Measurements from ENCODE around the gene DOLPP1. TPM values are rescaled to one million over a fixed set of nuclear protein-coding genes. Genes with fewer than 3 reads are reported as not detected.

DOLPP1 gene
- total and polyA plus RNA-seq, 2 of the 8 experiments (the other 6 are each of a cell fraction or from before 2014, with no cell fraction given) = 36.0 to 45.3 TPM

DNA sequence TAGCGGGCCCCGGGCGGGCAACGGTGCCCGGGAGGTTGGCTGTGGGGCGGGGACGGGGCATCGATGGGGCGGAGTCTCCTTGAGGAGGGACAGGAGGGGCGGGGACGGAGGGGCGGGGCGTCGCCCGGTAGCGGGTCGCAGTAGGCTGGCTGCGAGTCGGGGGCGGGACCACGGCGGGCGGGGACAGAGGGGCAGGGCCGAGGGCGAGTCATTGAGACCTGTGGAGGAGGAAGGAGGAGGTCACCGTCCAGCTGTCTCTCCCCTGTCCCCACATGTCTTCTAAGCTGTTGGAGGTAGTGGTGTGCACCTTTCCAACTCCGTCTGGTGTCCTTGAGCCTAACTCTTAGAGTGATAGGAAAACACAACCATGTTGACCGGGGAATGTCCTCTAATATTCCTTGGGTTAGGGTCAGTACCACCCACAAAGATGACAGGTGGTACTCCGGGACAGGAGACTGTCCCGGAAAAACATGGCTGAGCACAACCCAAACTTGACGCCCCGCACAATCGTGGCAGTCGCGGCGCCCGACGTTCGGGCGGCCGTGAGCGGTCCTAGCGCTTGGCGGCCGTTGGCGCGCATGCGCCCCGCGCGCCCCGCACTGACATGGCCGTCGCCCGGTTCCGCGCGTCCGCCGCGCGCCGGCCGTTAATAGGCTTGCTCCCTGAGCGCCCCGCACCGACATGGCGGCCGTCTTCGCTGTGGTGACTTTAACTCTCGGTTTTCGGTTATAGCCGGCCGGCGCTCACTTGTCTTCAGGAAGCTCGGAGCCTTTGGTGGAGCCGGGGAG lies 30.0 kb downstream of the DOLPP1 start, which contains the start of the genes CRAT and PTPA:
CRAT (minus strand) TSS at position 54 of the 788 bp plus-strand sequence. CDS start 284 bp downstream, outside the sequence.
PTPA (plus strand) TSS at position 676 of the 788 bp plus-strand sequence. CDS start 186 bp downstream, outside the sequence.
- POLR2A ChIA-PET (ENCODE audit: partially characterized antibody) = interaction anchor here (0.6 to 4.3 kb wide), 9 partner anchors 10 to 83 kb away, joined by 3 to 21 read pairs (median 5); partner anchors contain the start of gene SH3GLB2
- Histone ChIP-seq H3K27ac (ENCODE audit: low read depth, low read length) (peak within 1 kb of the TSS; percentile 95), H3K36me3 (ENCODE audit: control insufficient read depth in 2 of 4, insufficient read depth in 4 of 4, low read length in 3 of 4) (no peaks in the 10 kb centered on the region), H4K20me1 (replicated peaks in 1 of 2; ENCODE audit: control insufficient read depth in 1 of 2, insufficient read depth in 2 of 2, low read length in 2 of 2) (peaks cover 0 to 2% of the 10 kb centered on the region in 2 experiments), H3K14ac (ENCODE audit: insufficient read length) (no peak within 1 kb of the TSS), H3K27me3 (replicated peaks in 1 of 4; ENCODE audit: control insufficient read depth in 3 of 4, extremely low read depth in 1 of 4, insufficient read depth in 3 of 4, low read length in 3 of 4) (peaks cover 0 to 15% (median 13%) of the 10 kb centered on the region in 4 experiments; a peak in 5 of 7 replicates), H3K79me2 (ENCODE audit: control insufficient read depth in 1 of 2, insufficient read depth in 2 of 2, low read length in 2 of 2) (peaks cover 0 to 40% of the 10 kb centered on the region in 2 experiments; a peak in 3 of 4 replicates), H3K4ac (replicated peaks; ENCODE audit: insufficient read length, low read depth, low read length) (peak within 1 kb of the TSS; percentile 94), H3K18ac (ENCODE audit: extremely low read depth, low read length) (peak within 1 kb of the TSS; percentile 99), H3K4me1 (replicated peaks in 1 of 4; ENCODE audit: control insufficient read depth in 3 of 4, insufficient read depth in 4 of 4, low read length in 3 of 4) (peaks cover 0 to 5% (median 3%) of the 10 kb centered on the region in 4 experiments; a peak in 3 of 7 replicates), H3K4me3 (ENCODE audit: extremely low read depth in 1 of 4, insufficient read depth in 2 of 4, low read depth in 3 of 4, low read length in 4 of 4) (peak within 1 kb of the TSS; percentile 75 to 95 (median 89)), H2BK5ac (ENCODE audit: low read depth, low read length) (peak within 1 kb of the TSS; percentile 96), H4K5ac (ENCODE audit: insufficient read length, low read depth, low read length) (peak within 1 kb of the TSS; percentile 99), H2BK120ac (replicated peaks; ENCODE audit: low read depth, low read length) (peak within 1 kb of the TSS; percentile 78), H3K56ac (replicated peaks; ENCODE audit: insufficient read length, low read depth, low read length) (peak within 1 kb of the TSS; percentile 99), H3K4me2 (ENCODE audit: insufficient read depth in 1 of 2, low read depth in 2 of 2, low read length in 2 of 2) (peak within 1 kb of the TSS; percentile 84 to 99), H3K9ac (replicated peaks in 1 of 4; ENCODE audit: extremely low read depth in 1 of 4, low read depth in 3 of 4, low read length in 3 of 4) (peak within 1 kb of the TSS; percentile 55 to 94 (median 94)), H4K91ac (replicated peaks; ENCODE audit: insufficient read length, low read length) (peak within 1 kb of the TSS; percentile 96), H2AFZ (ENCODE audit: low read length) (peak within 1 kb of the TSS; percentile 66; the same call in 1 of the 2 replicates), H3K79me1 (ENCODE audit: low read depth, low read length) (peaks cover 4% of the 10 kb centered on the region), H3K23ac (ENCODE audit: insufficient read length) (no peak within 1 kb of the TSS), H3K9me3 (ENCODE audit: insufficient read depth in 2 of 2, low read depth in 1 of 2, low read length in 1 of 2) (no peaks in the 10 kb centered on the region), H4K8ac (ENCODE audit: extremely low read depth, insufficient read depth, low read length) (peak within 1 kb of the TSS; percentile 99), H2BK12ac (ENCODE audit: low read depth, low read length) (peak within 1 kb of the TSS; percentile 94), H2AK5ac (ENCODE audit: low read depth, low read length) (no peak within 1 kb of the TSS), H3K23me2 (ENCODE audit: low read depth, low read length) (peaks cover 10% of the 10 kb centered on the region), H2BK20ac (ENCODE audit: low read length) (no peak within 1 kb of the TSS), H2BK15ac (ENCODE audit: low read length) (no peak within 1 kb of the TSS)
- 1% methylated on average over 22 of the region's 77 CpGs; no CpG with 5 or more reads in 1 of the 2 experiments for WGBS, 2 experiments (ENCODE audit: extremely low coverage in 1 of 2, insufficient coverage in 1 of 2, insufficient read length in 1 of 2, insufficient replicate concordance in 2 of 2, low coverage in 1 of 2, low lambda C conversion rate in 2 of 2, missing lambda C conversion rate in 1 of 2)
- CTCF ChIA-PET (ENCODE audit: partially characterized antibody) = interaction anchor here (0.6 to 9.7 kb wide), 2 partner anchors 20 to 159 kb away, joined by 6 to 64 read pairs; no protein-coding TSS in a partner anchor
- no peak for FAIRE-seq
- DNase-seq (ENCODE audit: low read depth in 1 of 2, low spot score in 2 of 2) = peak; percentile 84 to 93
- TF ChIP-seq CREB1 (IDR thresholded peaks at IDR 0.05) (peak; percentile 62), SP2 (IDR thresholded peaks at IDR 0.05; ENCODE audit: low read length) (no peak), ASH2L (IDR thresholded peaks at IDR 0.05; ENCODE audit: low read length) (peak; percentile 8), SP1 (IDR thresholded peaks at IDR 0.05; ENCODE audit: low read depth, low read length) (no peak), POLR2A (IDR thresholded peaks at IDR 0.05; ENCODE audit: control extremely low read depth in 1 of 2, low read depth in 2 of 2, low read length in 2 of 2) (peak in 1 of 2 experiments; percentile 76; a peak in 2 of 3 replicates), RAD21 (IDR thresholded peaks at IDR 0.05 in 1 of 2, conservative IDR thresholded peaks at IDR 0.05 in 1 of 2; ENCODE audit: low read depth in 2 of 2, low read length in 2 of 2) (no peak), HDAC6 (IDR thresholded peaks at IDR 0.05; ENCODE audit: low read depth, low read length) (no peak), YY1 (IDR thresholded peaks at IDR 0.05; ENCODE audit: low read depth, low read length) (peak; percentile 99), CEBPB (IDR thresholded peaks at IDR 0.05; ENCODE audit: low read depth, low read length) (no peak), CBX8 (IDR thresholded peaks at IDR 0.05; ENCODE audit: borderline replicate concordance, low read depth, low read length) (no peak), SRF (IDR thresholded peaks at IDR 0.05; ENCODE audit: low read depth, low read length) (no peak)
- TF ChIP-seq, protein P1, sequence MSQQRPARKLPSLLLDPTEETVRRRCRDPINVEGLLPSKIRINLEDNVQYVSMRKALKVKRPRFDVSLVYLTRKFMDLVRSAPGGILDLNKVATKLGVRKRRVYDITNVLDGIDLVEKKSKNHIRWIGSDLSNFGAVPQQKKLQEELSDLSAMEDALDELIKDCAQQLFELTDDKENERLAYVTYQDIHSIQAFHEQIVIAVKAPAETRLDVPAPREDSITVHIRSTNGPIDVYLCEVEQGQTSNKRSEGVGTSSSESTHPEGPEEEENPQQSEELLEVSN (IDR thresholded peaks at IDR 0.05) = peak; percentile 44; the same call in 1 of the 2 replicates

Measured in H1 (cell line).